Prostate gland (tissue), 2 donors: ENCODE measurements around the gene LTA4H.

Experiments
- CTCF ChIP-seq, 4 experiments: fragments of 200-600 bp in 2 of 4; fragments of 450-650 bp in 2 of 4; sonication (generic) in 2 of 4; IDR thresholded peaks; 1 replicate in 3 of 4; 2 replicates in 1 of 4; pipeline ENCODE4 v1.5.1; 2016 to 2019; ENCODE audit warnings: antibody characterized with exemption in 4 of 4, mild to moderate bottlenecking in 2 of 4, moderate library complexity in 2 of 4
- POLR2A ChIP-seq: fragments of 450-650 bp; IDR thresholded peaks from one replicate; pipeline ENCODE4 v1.6.1; 2016; ENCODE audit warnings: antibody characterized with exemption, mild to moderate bottlenecking

GRCh38 chr12:95999484-95999883 is 35.9 kb downstream of the LTA4H start:
- TF ChIP-seq CTCF (IDR thresholded peaks at IDR 0.05) = no peak
- no peak for TF ChIP-seq POLR2A
